Ishikawa (cell line): Measurements from ENCODE around the gene OR8K5.

Experiments
- CEBPB ChIP-seq: IDR thresholded peaks from 2 replicates; pipeline ENCODE4 v1.6.1; 2012
- FOXM1 ChIP-seq: IDR thresholded peaks from 2 replicates; pipeline ENCODE4 v1.6.1; 2012; ENCODE audit warnings: low read depth, borderline replicate concordance
- MAX ChIP-seq: IDR thresholded peaks from 2 replicates; pipeline ENCODE4 v1.6.1; 2012
- RAD21 ChIP-seq: IDR thresholded peaks from 2 replicates; pipeline ENCODE4 v1.6.1; 2012; ENCODE audit warnings: low read depth
- TF ChIP-seq, protein P1 (sequence below): IDR thresholded peaks from 2 replicates; pipeline ENCODE4 v1.6.1; 2012

DNA sequence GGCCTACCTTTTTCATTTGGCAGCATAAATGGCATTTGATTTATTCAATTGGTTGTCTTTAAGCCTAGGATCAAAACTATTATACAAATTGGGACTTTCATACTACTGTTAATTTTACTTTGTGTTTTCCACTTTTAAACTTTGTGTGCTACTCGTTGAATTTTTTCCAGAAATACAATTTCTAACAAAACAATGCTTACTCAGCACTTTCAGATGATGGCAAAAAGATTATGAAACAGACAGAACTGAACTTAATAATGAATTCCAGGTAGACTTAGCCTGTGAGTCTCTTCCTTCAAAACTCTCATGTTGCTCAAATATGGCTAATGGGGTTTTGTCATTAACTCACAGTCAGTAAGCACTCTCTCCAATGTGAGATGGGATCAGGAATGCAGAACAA is 47.7 kb upstream of the OR8K5 start:
- TF ChIP-seq MAX = no peak
- no peak for TF ChIP-seq CEBPB
- TF ChIP-seq, protein P1, sequence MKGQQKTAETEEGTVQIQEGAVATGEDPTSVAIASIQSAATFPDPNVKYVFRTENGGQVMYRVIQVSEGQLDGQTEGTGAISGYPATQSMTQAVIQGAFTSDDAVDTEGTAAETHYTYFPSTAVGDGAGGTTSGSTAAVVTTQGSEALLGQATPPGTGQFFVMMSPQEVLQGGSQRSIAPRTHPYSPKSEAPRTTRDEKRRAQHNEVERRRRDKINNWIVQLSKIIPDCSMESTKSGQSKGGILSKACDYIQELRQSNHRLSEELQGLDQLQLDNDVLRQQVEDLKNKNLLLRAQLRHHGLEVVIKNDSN = no peak
- TF ChIP-seq FOXM1 = no peak
- TF ChIP-seq RAD21 = no peak
